ENCODE data around the gene FGF7. TPM values are rescaled to one million over a fixed set of nuclear protein-coding genes. Genes with fewer than 3 reads are reported as not detected.

The FGF7 gene
- total and polyA plus RNA-seq, 2 donors (not counting 3 experiments of a cell fraction or from before 2014, with no cell fraction given) = not detected

DNA sequence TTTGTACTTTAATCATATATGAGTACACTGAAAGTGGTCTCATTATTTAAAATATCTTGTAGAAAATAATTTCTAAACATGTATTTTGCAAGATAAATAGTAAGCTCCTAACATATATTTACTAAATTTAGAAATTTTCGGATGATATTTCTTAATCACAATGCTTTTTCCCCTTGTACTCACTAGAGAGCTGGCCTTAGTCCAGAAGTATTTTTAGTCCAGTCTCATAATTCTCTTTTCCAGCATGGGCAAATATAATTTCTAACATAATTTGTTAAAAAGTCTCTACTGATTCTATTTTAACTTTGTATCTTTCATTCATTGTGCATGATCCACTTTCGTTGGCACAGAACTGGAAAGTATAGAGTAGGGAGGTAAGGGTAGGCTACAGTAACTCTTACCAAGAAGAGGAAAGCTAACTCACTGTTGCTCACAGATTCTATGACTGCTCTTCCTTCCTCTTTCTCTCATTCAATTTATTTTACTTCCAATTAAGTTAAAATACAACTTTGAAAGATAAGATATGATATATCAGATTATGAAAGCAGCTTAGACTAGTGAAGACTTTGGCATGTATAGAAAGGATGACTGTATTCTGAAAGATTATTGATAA is 39.3 kb downstream of the FGF7 start:
- dilution Hi-C loops (cut with MboI; ENCODE audit: extremely low pct_ligation_motif_present, low sequenced_read_pairs) = no loop called here
- ChIA-PET POLR2A (no interaction called here), CTCF (interaction anchor here (1.3 kb wide), 1 partner anchor 9 kb away, joined by 6 read pairs; no protein-coding TSS in a partner anchor)
- Histone ChIP-seq H4K20me1 (replicated peaks; ENCODE audit: control insufficient read depth, extremely low read depth, insufficient read depth, low read length) (no peaks in the 10 kb centered on the region), H3K36me3 (ENCODE audit: control insufficient read depth in 2 of 2, extremely low read depth in 1 of 2, insufficient read depth in 2 of 2, low read length in 2 of 2) (no peaks in the 10 kb centered on the region), H3K9me1 (replicated peaks; ENCODE audit: control insufficient read depth, extremely low read depth, insufficient read depth, low read length) (no peaks in the 10 kb centered on the region), H3K27me3 (ENCODE audit: control insufficient read depth in 2 of 2, insufficient read depth in 2 of 2, low read length in 2 of 2) (peaks cover 0 to 5% of the 10 kb centered on the region in 2 experiments), H3K27ac (ENCODE audit: insufficient read depth, low read depth, low read length) (no peak overlapping the region), H3K4me1 (ENCODE audit: control insufficient read depth, extremely low read depth, insufficient read depth, low read length) (no peaks in the 10 kb centered on the region), H2AFZ (ENCODE audit: low read depth, low read length) (no peak overlapping the region), H3K4me3 (replicated peaks in 1 of 3; ENCODE audit: insufficient read depth in 1 of 3, low read depth in 1 of 3, low read length in 3 of 3) (no peak overlapping the region), H3K79me2 (ENCODE audit: control insufficient read depth, insufficient read depth, low read length) (no peaks in the 10 kb centered on the region), H3K9ac (replicated peaks; ENCODE audit: extremely low read depth, insufficient read depth, low read length) (no peak overlapping the region), H3K9me3 (replicated peaks; ENCODE audit: control insufficient read depth, insufficient read depth, low read length) (no peaks in the 10 kb centered on the region), H3K4me2 (ENCODE audit: insufficient read depth, low read length) (no peak overlapping the region)
- TF ChIP-seq, protein P1, sequence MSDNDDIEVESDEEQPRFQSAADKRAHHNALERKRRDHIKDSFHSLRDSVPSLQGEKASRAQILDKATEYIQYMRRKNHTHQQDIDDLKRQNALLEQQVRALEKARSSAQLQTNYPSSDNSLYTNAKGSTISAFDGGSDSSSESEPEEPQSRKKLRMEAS (IDR thresholded peaks at IDR 0.05; ENCODE audit: insufficient read depth, insufficient read length) = no peak
- TF ChIP-seq MYC (IDR thresholded peaks at IDR 0.05; ENCODE audit: low read depth, low read length) (no peak), EZH2 (IDR thresholded peaks at IDR 0.05; ENCODE audit: borderline replicate concordance, low read depth, low read length, severe bottlenecking) (no peak), CTCF (IDR thresholded peaks at IDR 0.05; ENCODE audit: extremely low read depth in 1 of 2, insufficient read depth in 1 of 2, low read depth in 1 of 2, low read length in 2 of 2) (no peak), FOS (IDR thresholded peaks at IDR 0.05; ENCODE audit: borderline replicate concordance, insufficient read depth, low read length) (no peak), GATA2 (IDR thresholded peaks at IDR 0.05; ENCODE audit: insufficient read depth, insufficient read length, low read depth, low read length) (no peak), POLR2AphosphoS5 (IDR thresholded peaks at IDR 0.05; ENCODE audit: insufficient read depth, low read depth, low read length) (no peak), JUN (IDR thresholded peaks at IDR 0.05; ENCODE audit: borderline replicate concordance, insufficient read depth, insufficient read length, low read depth) (no peak), POLR2A (IDR thresholded peaks at IDR 0.05; ENCODE audit: low read depth, low read length) (no peak)
- BruUV-seq (replicated peaks) = no TSS peak
- DNase-seq (ENCODE audit: low read depth, low spot score) = no peak
- FAIRE-seq = no peak
- intact Hi-C loops (cut with micrococcal nuclease) = no loop called here
